ENCODE data around the gene CLDN9. TPM values are rescaled to one million over a fixed set of nuclear protein-coding genes. Genes with fewer than 3 reads are reported as not detected.

The CLDN9 gene
- total RNA-seq, 6 donors from 2014 or later = 0.57 to 5.9 (median 1.1) TPM

GRCh38 chr16:2979669-2980226 lies 33.0 kb upstream of the CLDN9 start:
- peaks cover 17 to 39% (median 23%) of the 10 kb centered on the region in 4 donors for H3K4me1 ChIP-seq
- H3K9me3 ChIP-seq = no peaks in the 10 kb centered on the region

GRCh38 chr16:2980227-2981176 lies 32.2 kb upstream of the CLDN9 start, which contains the start of gene PKMYT1:
PKMYT1 (minus strand) TSS chr16:2980446; CDS start chr16:2979657, 789 bp downstream.
- peak; percentile 92 to 97 for ATAC-seq (ENCODE audit: low FRiP score in 2 of 2)
- Histone ChIP-seq H3K9me3 (no peaks in the 10 kb centered on the region), H3K4me3 (peak within 1 kb of the TSS; percentile 57 to 82 (median 68)), H3K4me1 (peaks cover 17 to 39% (median 24%) of the 10 kb centered on the region in 4 donors), H3K36me3 (no peaks in the 10 kb centered on the region), H3K27ac (peak within 1 kb of the TSS; percentile 79 to 96 (median 86)), H3K27me3 (no peaks in the 10 kb centered on the region)
- TF ChIP-seq EP300 (IDR thresholded peaks at IDR 0.05) (peak in 1 of 4 donors; percentile 48), CTCF (IDR thresholded peaks at IDR 0.05) (peak in 1 of 6 experiments; percentile 34), POLR2AphosphoS5 (IDR thresholded peaks at IDR 0.05) (peak; percentile 95 to 98), POLR2A (IDR thresholded peaks at IDR 0.05) (peak; percentile 56 to 99 (median 88))
- peak; percentile 90 to 99 for DNase-seq
- WGBS, 2 donors = 14 to 78% methylated on average over 7 to 38 of the region's 91 CpGs

More at GRCh38 chr16:2979669-2980226, 33.0 kb upstream of the CLDN9 start:
- Histone ChIP-seq H3K4me3 (peak overlapping the region; percentile 57 to 82 (median 68)), H3K36me3 (no peaks in the 10 kb centered on the region), H3K27ac (peak overlapping the region in 1 of 4 donors; percentile 88), H3K27me3 (no peaks in the 10 kb centered on the region)
- ATAC-seq (ENCODE audit: low FRiP score in 2 of 2) (no peak), DNase-seq (peak in 1 of 2 donors; percentile 80)
- WGBS, 2 donors = 8% methylated on average over 17 to 20 of the region's 43 CpGs
- no peak for TF ChIP-seq POLR2A (IDR thresholded peaks at IDR 0.05)
- no peak for TF ChIP-seq CTCF (IDR thresholded peaks at IDR 0.05)

- Histone ChIP-seq H3K36me3 (no peaks in the 10 kb centered on the region), H3K4me3 (peak overlapping the region in 3 of 4 donors; percentile 59 to 82 (median 77)), H3K27ac (peak overlapping the region in 1 of 4 donors; percentile 96), H3K4me1 (peaks cover 17 to 39% (median 27%) of the 10 kb centered on the region in 4 donors), H3K27me3 (no peaks in the 10 kb centered on the region), H3K9me3 (no peaks in the 10 kb centered on the region)
- ATAC-seq (ENCODE audit: low FRiP score in 2 of 2) = no peak
- WGBS, 2 donors = 66 to 68% methylated on average over 33 of the region's 33 CpGs
- TF ChIP-seq POLR2A (IDR thresholded peaks at IDR 0.05) (no peak), POLR2AphosphoS5 (IDR thresholded peaks at IDR 0.05) (no peak), EP300 (IDR thresholded peaks at IDR 0.05) (no peak)
- DNase-seq = peak in 1 of 2 donors; percentile 30
Observed at GRCh38 chr16:2981177-2981898, 31.4 kb upstream of the CLDN9 start.

- H3K36me3 ChIP-seq = no peaks in the 10 kb centered on the region
- 79% methylated on average over 4 of the region's 4 CpGs for WGBS, 2 donors
- ATAC-seq (ENCODE audit: low FRiP score in 2 of 2) = no peak
- H3K9me3 ChIP-seq = no peaks in the 10 kb centered on the region
- no peak for TF ChIP-seq POLR2AphosphoS5 (IDR thresholded peaks at IDR 0.05)
- no peak for TF ChIP-seq EP300 (IDR thresholded peaks at IDR 0.05)
- no peak for TF ChIP-seq CTCF (IDR thresholded peaks at IDR 0.05)
- no peak for TF ChIP-seq POLR2A (IDR thresholded peaks at IDR 0.05)
- H3K4me3 ChIP-seq = no peak overlapping the region
- H3K27ac ChIP-seq = no peak overlapping the region
- H3K27me3 ChIP-seq = no peaks in the 10 kb centered on the region
- peaks cover 17 to 39% (median 27%) of the 10 kb centered on the region in 4 donors for H3K4me1 ChIP-seq
- DNase-seq = peak in 1 of 2 donors; percentile 45
Observed at GRCh38 chr16:2981899-2982250, 30.8 kb upstream of the CLDN9 start.

Data from upper lobe of left lung (tissue), 6 donors.